ENCODE data around the gene NRIP2.
A peak's percentile ranks its signal among the peaks of the same experiment; 100 is the strongest.

NRIP2 gene

DNA sequence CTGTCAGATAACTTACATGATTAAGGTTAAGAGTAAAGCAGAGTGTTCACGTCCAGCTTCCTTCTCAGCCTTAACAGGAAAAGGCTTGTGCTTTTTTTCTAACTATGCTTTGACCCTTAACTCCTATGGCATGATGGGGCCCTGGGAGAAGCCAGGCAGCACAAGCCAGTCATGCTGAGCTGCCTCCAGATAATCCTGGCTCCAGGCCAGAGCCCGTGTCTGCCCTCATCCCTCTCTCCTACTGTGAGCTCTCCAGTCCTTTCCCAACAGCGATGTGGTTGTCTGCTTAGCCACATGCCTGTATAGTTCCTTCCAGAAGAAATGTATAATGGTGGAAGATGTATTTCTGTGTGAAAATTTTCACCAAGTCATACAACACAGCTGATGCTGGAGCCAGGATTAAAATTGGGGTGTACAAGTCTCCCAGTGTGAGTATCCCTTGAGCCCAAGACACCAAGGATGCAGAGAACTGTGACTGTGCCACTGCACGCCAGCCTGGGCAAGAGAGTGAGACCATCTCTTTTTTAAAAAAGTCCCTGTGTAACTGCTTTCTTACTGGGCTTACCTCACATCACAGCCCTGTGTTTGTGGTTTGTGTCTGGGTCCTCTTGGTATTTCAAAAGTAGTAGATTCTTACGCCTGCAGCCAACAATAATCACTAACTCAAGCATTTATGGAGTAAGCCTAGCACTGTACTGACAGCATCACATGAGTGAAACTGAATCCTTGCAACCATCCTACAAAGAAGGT, 30.3 kb downstream of the NRIP2 start:
- DNase-seq = no peak

DNA sequence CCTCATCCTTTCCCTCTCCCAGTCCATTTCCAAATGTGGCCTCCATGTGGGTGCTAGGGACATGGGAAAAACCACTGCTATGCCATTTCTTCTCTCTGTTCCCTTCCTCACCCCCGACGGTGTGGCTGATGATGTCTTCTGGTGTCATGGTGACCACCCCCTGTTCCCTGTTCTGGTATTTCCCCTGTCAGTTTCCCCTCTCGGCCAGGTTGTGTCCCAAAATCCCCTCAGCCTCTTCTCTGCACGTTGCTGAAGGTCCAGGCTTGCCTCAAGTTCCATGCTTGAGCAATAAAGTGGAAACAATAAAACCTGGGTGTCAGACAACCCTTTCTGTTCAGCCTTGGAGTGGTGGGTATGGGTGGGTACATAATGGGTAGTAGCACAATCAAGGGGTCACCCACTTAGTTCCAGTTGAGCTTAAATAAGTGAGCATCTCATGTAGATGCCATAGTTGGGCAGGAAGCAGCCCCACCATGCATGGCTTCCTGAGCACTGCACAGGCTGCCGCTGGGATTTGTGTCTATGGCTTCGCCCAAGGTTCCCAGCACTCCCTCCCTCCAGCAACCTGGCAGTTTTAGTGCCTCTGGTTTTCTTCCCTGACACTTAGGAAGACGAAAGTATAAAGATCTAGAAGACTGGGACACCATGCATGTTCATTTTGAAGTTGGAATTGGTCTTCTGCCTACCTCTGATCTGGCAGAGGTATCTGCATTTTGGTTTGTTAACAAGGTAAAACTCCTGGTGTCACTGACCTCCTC, 31.0 kb downstream of the NRIP2 start:
- DNase-seq = no peak

DNA sequence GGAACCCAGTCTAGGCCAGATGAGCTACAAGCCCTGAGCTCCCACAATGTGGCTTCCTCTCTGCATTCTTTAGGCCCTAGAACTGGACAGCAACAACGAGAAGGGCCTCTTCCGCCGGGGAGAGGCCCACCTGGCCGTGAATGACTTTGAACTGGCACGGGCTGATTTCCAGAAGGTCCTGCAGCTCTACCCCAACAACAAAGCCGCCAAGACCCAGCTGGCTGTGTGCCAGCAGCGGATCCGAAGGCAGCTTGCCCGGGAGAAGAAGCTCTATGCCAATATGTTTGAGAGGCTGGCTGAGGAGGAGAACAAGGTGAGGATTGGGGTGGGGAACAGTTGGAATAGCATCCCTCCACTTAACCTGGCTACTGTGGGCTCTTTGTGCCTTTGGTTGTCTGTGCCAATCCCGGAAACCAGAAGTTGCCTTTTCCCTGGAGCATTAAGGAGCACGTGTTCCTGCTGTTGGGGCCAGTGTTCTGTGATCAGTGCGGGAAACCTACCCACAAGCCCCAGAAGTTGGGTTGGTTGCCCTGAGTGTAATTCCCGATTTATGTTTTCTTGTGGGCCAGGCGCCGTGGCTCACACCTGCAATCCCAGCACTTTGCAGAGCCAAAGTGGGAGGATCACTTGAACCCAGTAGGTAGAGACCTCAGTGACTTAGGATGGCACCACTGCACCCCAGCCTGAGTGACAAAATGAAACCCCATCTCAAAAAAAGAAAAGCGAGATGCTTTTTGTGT, 33.6 kb downstream of the NRIP2 start:
- DNase-seq = no peak

DNA sequence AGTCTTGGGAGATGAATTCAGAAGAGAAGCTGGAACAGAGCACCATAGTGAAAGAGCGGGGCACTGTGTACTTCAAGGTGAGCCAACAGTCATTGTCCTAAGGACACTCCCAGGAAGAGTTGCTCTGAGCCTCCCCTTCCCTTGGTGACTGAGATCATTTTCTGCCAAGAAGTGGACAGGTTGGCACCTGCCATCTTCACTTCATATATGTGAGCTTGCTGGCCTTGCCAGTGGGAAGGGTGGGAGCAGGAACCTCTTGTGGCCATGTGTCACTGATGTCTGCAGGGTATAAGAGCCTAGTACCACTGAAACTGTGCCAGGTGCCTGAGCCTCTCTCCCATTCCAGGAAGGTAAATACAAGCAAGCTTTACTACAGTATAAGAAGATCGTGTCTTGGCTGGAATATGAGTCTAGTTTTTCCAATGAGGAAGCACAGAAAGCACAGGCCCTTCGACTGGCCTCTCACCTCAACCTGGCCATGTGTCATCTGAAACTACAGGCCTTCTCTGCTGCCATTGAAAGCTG, 34.7 kb downstream of the NRIP2 start:
- DNase-seq = no peak

DNA sequence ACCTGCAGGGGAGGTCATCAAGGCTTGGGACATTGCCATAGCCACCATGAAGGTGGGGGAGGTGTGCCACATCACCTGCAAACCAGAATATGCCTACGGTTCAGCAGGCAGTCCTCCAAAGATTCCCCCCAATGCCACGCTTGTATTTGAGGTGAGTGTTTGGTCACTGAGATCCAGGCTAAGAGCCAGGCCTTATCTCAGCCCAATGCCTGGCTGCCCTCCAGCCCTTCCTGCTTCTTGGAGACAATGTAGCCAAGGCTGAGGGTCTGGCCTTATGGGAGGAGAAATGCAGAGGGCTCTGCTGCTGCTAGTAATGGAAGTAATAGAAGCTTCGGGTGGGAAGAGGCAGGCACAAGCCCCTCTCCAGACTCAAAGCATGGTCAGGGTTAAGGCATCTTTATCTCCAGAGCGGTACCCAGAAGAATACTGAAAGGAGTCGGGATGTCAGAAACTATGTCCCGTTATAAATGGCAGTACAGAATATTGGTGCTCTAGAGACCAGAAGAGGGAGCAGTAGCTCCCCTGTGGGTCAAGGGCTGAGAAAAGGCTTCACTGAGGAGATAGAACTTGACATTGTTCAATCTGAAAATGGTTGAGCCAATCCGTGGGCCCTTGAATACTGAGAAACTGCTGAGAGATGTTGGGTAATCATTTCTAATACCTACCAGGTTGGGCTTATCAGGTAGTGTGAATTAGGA, 37.0 kb downstream of the NRIP2 start:
- DNase-seq = no peak

DNA sequence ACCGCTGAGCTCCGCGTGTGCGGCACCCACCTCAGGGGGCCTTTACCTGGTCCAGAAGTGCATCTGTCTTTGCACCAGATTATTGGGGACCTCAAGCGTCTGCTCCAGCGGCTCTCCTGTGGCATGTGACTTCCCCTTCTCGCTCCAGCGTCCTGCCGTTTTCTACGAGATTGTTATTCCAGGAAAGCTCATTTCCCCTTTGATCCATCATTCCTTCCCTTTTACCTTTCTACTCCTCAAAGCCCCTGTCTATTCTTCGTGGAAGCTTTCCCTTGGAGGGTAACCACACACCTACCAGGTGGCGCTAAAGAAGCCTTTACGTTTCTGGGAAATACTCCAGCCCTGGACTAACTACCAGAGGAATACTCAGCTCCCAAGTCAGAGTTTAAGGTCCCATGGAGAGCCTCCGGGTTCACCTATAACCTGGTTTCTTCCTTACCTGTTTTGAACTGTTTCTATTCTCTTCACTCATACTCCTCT, 38.6 kb downstream of the NRIP2 start:
- no peak for DNase-seq

DNA sequence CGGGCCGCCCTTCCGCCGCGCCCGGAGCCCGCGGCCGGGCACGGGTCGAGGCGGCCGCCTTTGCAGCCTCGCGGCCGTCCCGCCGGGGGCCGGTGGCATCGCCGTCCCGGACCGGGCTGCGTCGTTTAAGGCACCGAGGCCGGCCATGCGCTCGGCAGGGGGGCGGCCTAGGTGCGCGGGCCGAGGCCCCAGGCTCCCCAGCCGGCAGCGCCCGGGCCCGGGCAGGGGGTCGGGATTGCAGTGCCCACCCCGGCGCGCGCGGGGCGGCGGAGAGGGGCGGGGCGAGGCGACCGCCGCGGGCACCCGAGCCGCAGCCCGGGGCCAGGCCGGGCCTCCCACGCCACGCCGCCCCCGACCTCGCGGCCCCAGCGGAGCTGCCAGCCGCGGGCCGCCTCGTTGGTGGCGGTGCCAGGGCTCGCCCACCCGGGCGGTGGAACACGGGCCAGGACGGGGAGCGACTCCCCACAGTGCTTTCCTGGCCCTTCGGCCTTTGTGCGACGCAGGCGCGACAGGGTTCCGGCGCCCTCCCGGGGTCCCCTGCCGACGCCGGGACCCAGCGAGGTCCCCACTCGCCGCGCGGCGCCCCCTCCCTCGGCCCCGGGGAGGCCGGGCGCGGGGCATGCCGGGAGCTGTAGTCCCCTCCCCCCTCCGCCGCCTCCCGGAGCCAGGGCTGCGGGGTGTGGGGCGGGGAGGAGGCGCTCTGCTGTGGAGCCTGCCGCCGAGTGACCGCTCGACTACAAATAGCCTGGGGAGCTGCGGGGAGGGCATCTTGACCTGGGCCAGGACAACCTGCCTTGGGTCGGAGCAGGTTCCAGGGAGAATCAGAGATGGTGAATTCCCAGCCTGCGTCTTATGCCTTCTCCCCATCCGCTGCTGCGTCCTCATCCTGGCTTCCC, 39.3 kb downstream of the NRIP2 start:
- peak; percentile 17 to 26 for DNase-seq

DNA sequence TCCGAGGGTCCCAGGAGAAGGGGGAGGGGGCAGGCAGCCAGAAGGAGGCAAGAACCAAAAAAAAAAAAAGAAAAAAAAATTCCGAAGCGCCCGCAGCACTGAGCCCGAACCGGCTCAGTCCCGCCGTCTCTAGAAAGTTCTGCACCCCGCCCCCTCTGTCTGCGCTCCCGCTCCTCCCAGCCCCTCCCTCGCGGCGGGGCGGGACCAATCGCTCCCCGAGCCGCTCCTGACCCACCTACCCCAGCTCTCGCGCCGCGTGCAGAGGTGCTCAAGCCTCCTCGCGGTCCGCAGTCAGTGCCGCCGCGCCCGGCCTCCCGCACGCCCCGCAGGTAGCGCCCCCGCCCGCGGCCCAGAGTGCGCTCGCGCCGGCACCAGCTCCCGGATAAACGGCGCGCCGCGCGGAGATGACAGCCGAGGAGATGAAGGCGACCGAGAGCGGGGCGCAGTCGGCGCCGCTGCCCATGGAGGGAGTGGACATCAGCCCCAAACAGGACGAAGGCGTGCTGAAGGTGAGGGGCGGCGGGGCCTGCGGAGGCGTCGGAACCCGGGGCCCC, 40.0 kb downstream of the NRIP2 start, which contains the start of gene FKBP4:
Gene FKBP4 (plus strand): TSS at position 235 of the 554 bp plus-strand sequence. CDS start 170 bp downstream, at position 405.
- DNase-seq = peak; percentile 62 to 77

DNA sequence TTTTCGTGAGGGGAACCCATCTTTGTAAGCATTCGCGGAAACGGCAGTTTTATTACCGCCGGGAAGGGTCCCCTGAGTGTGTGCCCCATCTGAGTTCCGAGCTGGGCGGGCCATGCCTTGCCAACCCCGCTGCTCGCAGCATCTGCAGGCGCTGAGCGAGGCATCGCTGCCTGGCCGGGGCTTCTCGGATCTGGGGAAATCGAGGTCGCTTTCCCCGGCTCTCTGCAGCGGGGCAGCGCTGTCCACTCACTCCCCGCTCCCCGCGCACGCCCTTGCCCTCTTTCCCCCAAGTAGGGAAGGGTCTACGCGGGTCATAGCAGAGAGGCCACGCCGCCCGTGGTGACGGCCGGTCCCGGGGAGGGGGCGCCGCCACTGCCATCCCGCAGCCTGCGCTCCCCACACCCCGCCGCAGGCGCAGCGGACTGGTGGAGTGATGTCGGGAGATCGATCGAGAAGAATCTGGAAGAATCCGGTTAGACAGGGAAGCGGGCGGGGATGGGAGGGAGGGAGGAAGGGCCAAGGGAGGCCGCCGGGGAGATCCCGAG, 40.6 kb downstream of the NRIP2 start:
- no peak for DNase-seq

DNA sequence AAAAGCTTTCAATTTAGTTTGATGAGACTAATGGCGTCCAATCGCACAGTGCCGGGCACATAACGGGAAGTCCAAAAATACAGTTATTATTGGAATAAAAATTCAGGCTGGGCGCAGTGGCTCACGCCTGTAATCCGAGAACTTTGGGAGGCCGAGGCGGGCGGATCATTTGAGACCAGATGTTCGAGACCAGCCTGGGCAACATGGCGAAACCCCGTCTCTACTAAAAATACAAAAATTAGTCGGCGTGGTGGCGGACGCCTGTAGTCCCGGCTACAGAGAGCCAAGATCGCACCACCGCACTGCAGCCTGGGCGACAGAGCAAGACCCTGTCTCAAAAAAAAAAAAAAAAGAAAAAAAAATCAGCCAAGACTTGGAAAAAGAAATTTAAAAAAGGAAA, 41.3 kb downstream of the NRIP2 start:
- no peak for DNase-seq

DNA sequence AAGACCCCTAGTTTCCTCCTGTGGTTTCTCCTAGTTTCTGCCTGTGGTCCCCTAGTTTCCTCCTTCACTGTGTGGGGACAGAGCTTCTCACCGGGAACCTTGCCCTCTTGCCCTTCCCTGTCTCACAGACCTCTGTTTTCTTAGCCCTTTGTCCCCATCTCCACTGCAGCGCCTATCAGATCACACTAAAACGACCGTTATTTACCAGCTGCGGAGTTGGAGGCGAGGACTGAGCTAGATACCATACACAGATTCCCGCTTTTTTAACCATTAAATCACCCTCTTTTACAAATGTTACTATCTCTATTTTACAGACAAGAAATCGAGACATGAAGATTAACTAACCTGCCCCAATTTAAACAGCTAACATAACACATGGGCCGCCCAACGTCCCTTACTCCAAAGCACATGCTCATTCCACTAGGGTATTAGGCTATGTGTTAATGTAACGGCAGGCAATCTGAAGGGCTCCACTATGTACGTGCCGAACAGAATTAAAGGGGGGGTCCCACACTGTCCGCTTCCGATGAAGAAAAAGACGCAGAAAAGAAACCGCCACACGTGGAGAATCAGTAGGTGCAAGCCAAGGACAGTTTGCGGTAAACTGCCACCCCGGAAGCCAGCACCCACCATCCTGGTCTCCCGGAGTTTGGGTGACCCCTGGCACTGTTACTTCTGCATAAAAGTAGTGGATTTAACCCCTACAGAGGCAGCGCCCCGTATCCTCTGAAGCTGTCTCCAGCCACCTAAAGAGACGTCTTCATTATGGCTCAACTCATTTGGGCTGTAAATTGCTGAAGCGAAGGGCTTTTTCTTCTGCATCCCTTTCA, 41.9 kb downstream of the NRIP2 start:
- no peak for DNase-seq

DNA sequence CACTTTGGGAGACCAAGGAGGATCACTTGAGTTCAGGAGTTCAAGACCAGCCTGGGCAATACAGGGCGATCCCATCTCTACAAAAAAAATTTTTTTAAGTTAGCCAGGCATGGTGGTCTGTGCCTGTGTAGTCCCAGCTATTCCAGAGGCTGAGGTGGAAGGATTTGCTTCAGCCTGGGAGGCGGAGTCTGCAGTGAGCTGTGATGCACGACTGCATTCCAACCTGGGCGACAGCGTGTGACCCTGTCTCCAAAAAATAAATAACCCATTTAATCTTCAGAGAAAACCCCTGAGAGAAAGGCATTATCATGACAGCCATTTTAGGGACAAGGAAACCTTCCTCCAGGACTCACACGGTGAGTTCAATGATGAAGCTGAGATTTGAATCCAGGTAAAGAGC, 43.7 kb downstream of the NRIP2 start:
- no peak for DNase-seq

DNA sequence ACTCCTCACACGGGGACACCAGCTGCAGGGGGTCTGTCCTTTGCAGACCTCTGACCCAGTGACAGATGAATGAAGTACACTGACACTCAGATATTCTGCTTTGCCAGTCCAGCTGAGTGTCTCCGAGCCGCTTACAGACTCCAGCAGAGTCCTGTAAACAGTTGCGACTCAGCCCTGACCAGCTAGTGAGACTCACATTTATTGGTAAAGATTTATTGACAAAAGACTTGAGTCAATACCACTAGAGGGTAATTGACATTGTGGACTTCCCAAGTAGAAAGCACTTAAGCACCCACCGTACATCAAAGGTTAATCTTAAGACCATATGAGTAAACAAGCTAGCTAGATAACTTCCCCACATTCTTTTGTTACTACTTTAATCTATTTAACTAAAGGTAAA, 49.8 kb downstream of the NRIP2 start:
- no peak for DNase-seq

DNA sequence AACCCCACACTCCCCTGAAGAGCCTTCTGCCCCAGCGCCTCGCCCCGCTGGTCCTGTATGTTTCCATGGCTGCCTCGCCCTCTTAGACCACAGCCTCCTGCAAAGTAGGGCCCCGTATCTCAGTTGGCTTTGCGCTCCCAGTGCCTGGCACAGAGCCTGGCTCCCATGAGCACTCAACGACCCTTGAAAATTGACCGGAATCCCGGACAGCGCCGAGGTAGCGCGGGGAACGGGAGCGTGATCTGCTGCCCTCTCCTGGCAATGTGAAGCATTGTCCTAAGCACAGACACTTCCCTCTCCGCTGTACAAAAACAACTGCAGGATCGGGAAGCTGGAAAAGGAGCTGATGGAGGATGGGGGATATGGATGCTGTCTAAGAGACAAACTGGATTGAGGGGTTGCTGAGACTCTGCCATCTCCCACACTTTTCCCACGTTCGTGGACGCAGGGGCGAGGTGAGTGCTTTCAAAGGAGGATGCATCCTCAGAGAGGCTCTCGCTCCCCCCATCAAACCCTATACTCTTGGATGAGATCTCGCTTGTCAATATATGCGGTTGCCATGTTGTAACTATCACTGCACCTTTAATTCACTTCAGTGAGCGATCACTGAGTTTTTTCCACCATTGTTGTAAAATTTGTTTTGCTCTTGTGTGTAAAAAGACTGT, 50.8 kb downstream of the NRIP2 start:
- DNase-seq = peak; percentile 19 to 29

DNA sequence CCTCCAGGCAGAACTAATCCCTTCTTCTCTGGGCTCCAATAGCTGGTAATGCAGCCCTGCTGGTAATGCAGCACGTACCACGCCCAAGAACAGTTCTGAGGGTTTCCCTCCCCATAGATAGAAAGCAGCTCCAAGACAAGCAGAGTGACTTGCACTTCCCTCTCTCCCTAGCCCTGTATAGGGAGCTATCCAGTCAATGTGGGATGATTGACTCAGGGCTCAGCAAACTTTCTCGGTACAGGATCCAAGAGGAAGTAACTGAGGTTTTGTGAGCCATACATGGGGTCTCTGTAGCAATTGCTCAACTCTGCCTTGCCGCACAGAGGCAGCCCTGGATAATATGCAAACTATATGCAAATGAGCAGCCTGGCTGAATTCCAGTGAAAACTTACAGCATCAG, 55.6 kb downstream of the NRIP2 start:
- no peak for DNase-seq

DNA sequence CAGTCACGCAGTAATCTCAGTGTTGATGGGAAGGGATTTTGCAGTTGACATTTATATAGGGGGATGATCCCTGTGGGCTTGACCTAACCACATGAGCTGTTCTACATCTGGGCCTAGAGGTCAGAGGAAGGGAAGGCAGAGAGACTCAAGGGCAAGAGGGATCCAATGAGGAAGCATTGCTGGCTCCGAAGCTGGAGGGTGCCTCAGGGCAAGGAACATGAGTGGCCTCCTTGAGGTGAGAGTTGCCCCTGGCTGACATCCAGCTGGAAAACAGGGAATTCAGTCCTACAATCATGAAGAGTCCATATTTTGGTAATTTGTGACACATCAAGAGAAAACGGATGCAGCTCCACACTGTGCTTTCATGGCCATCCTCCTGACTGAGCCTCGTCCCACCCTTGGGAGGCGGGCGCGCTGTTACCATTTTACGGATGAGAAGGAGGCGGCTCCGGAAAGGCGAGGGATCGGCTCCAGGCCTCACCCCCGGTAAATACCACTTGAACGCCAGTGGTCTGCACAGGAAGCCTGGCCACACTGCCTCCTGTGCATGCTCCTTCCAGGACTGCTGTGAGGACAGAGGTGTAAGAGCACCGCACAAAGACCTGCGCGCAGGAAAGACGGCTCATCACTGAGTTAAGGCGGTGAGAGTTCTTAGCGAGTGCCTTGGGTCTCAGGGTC, 58.6 kb downstream of the NRIP2 start:
- no peak for DNase-seq

DNA sequence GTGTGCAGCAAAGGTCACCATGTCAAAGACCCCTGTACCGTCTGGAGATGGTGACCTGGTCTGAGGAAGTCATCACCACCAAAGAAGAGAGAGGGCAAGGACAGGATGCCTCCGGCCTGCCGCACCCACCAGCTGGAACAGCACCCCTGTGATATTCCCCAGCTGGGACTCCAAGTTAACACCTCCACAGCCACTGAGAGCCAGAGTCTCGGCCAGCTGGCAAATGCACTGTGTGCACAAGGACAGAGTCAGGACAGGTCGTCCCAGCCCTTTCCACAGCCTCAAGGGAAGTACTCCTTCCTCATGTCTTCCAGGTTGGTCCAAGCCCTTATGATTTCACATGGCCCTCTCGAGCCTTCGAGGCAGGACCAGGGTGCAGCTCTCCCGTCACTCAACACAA, 59.4 kb downstream of the NRIP2 start:
- no peak for DNase-seq
